Measurements from ENCODE around the gene ENTPD3.
A peak's percentile ranks its signal among the peaks of the same experiment; 100 is the strongest.

The ENTPD3 gene

DNA sequence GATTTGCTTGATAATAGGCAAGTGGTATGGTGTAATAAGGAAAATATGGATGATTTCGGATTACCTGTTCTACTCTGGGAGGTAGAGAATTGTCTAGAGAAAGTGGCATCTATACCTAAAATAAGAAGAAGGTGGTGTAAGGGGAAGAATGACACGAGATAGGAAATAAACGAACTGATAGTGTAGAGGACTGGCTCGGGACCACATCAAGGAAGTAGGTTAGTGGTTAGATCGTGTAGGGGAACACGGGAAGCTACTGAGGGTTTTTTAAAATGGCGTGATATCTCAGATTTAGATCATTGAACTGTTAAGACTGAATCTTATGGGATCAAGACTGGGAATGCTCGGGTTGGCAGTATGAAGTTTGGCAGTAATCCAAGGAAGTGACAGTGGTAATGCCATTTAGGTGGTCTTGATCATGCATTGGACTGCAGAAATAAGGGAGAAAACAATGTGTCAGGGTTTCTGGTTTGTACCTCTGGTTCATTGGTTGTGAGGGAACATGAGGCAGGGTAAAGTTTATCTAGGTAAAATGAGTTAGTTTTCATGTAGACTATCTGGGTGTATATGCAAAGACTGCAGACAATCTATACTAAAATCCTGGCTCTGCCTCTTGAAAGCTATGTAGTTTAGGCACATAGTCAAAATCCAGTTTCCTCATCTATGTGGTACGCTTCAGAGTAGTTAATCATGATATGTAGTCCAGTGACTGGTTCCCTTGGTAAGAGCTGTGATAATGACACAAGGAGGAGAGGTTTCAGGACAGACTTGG, 77.5 kb downstream of the ENTPD3 start:
- DNase-seq: no peak

DNA sequence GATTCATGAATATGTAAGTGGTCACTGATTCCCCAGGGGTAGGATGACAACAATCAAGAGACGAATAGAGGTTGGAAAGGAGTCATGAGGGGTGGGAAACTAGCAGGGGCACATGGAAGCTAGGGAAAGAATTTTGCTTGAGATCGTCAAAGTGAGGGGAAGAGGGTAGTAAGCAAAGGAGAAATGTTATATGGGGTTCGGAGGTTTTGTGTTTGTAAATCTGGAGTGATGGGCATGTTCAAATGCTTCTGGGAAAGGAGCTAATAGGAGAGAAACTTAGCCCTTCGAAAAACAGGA, 78.1 kb downstream of the ENTPD3 start:
- DNase-seq: no peak

DNA sequence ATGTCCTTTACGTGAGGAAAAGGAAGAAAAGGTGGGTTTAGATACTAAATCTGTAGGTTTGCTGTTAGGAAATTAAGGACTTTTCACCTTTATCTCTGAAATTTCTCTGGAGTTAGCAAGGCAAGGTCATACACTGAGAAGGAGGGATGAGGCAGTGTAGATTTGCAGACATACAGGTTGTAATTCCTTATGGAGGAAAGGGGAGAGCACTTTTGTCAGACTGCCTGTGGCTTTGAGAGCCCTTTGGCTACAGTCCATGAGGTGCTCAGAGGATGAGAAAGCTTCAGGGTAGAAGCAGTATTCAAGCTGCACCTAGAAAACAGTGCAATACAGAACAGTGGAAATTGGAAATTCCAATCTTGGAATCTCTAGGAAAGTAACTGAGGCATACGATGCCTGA, 78.5 kb downstream of the ENTPD3 start:
- no peak for DNase-seq

DNA sequence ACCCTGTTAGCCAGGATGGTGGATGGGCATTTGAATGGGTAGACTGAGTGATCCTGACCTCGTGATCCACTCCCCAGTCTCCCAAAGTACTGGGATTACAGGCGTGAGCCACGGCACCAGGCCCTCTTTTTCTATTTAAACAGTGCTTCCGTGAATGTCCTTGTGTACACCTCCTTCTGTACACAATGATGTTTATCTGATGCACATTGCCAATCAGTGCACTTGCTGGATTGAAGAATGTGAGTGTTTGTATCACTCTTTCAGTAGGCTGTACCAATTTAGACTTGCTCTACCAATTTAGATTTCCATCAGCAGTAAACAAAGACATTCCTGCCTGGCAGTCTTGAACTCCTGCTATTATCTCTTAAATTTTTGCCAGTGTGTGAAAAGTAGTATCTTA, 81.0 kb downstream of the ENTPD3 start:
- no peak for DNase-seq

DNA sequence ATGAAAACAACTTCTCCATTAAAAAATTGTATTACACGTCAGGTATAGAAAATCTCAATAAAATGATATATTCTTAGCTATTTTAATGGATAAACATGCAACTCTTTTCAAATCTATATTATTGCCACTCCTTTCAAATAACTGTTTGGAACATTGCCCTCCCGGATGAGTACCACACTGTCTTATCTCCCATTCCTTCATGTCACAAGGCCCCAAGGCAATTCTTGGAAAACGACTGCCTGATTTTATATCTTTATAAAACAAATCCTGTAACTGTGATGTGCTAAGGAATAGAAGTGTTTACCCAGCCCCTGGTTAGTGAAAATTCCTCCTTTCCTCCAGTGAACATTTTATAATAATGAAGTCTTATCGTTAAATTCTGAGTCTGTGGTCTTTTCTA, 83.7 kb downstream of the ENTPD3 start:
- no peak for DNase-seq

DNA sequence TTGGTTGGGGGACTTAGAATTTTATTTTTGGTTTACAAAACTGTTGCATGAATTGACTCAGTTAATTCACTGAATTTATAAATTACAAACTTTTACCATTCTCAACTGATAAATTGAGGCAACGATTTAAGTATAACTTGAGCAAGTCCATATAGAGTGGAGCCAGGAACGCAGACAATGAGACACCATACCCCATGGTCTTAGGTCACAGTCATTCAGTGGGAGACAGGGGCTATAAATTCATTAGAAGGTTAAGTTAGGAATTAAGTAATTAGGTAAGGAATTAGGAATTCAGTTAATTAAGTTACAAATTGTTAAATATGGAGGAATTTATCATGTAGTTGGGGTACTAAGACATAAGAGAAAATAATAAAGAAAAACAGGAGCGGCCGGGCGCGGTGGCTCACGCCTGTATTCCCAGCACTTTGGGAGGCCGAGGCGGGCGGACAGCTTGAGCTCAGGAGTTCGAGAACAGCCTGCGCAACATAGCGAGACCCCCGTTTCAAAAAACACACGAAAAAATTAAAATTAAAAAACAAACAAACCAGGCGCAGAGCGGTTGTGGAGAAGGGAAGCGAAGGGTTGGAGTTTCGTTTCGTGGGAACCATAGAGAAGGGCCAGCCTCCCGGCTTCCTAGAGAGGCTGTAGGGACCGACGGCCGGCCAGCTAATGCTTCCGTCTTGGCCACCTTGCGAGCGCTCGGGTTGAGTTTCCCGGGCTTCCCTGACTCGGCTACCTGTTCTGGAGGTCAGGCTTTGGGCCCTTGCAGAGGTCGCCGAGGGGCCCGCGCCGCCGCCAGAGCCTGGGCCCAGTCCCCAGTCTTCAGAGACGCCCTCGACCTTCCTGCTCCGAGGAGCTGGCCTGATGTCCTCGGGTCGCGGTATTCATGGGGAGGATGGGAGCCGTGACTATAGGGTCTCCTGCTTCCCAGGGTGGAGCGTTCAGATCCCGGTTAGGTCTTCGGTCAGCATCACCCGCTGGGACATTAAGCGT, 89.8 kb downstream of the ENTPD3 start, which contains the start of gene ZNF619:
Gene ZNF619 (plus strand): TSS at position 645 of the 993 bp plus-strand sequence. CDS start 858 bp downstream, outside the sequence.
- DNase-seq: peak; percentile 78

DNA sequence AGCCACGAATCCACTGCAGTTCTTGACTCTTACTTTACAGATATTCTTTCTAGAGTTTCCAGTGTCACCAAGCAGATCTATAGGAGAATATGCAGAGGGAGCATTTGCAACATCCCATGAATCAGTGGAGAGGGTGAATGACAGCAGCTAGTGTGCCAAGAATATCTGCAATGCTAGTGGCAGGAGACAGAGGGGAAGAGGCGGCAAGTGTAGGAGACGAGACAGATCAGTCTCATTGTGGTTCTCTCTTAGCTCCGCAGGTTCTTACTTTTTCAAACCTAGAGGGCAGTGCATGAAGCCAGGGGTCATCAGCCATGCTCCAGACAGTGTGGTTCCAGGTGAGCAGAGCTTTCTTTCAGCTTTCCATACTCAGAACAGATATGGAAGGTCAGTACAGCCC, 90.7 kb downstream of the ENTPD3 start:
- DNase-seq: no peak

Measured in activated CD8-positive, alpha-beta memory T cell treated with anti-CD3 and anti-CD28 coated beads, Interleukin-2, amount 50 U/mL, for 48 hours (primary cell).